Peyer's patch (tissue), 4 donors: ENCODE data around the gene PLCH1.

ENCODE experiments used
- POLR2A ChIP-seq, 2 donors: fragments of 450-650 bp; IDR thresholded peaks; one replicate each; pipeline ENCODE4 v1.5.1; 2017; ENCODE audit warnings: antibody characterized with exemption in 2 of 2, mild to moderate bottlenecking in 2 of 2, moderate library complexity in 2 of 2
- TF ChIP-seq, protein P1 (sequence below), 6 experiments: fragments of 450-650 bp in 4 of 6; fragments of 200-600 bp in 2 of 6; sonication (generic) in 1 of 6; IDR thresholded peaks; one replicate each; pipeline ENCODE4 v1.5.1; 2017 to 2019; ENCODE audit warnings: antibody characterized with exemption in 6 of 6, mild to moderate bottlenecking in 3 of 6, moderate library complexity in 1 of 6

DNA sequence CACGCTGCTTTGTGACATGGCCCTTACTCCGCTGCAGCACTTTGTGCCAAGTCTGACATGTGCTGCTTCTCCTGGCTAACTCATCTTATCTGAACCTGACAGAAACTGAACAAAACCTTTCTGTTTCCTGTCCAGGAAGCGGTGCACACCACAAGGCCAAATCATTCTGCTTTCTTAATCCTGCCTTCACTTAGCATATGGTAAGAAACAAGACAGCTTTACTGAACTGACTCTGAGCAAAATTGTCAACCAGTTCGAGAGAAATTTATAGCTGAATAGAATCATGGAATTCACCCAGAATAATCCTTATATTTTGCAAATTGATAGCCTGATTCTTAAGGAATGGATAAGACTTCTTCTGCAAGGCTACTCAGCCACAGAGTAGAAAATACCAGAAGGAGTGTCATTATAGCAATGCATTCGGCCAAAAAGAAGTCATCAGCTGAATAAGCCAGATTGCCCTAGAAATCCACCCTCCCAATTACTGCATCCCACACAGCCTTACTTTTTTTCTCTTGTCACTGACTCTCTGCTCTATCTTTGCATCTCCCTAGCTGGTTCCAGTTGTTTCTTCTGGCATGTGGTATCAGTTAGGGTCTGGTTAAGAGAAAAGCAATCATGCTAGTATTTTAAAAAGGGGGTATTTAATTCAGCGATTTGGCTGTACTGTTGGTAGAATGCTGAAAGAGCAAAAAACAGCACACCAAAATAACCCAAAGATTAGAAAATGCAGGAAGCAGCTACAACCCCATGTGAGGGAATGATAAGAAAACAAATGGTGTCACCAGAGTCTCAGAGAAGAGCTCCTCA, 409.8 kb downstream of the PLCH1 start:
- TF ChIP-seq, protein P1, sequence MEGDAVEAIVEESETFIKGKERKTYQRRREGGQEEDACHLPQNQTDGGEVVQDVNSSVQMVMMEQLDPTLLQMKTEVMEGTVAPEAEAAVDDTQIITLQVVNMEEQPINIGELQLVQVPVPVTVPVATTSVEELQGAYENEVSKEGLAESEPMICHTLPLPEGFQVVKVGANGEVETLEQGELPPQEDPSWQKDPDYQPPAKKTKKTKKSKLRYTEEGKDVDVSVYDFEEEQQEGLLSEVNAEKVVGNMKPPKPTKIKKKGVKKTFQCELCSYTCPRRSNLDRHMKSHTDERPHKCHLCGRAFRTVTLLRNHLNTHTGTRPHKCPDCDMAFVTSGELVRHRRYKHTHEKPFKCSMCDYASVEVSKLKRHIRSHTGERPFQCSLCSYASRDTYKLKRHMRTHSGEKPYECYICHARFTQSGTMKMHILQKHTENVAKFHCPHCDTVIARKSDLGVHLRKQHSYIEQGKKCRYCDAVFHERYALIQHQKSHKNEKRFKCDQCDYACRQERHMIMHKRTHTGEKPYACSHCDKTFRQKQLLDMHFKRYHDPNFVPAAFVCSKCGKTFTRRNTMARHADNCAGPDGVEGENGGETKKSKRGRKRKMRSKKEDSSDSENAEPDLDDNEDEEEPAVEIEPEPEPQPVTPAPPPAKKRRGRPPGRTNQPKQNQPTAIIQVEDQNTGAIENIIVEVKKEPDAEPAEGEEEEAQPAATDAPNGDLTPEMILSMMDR (IDR thresholded peaks at IDR 0.05): no peak
- no peak for TF ChIP-seq POLR2A (IDR thresholded peaks at IDR 0.05)
